ENCODE measurements around the gene BICDL1. TPM values are rescaled to one million over a fixed set of nuclear protein-coding genes. Genes with fewer than 3 reads are reported as not detected.
A peak's percentile ranks its signal among the peaks of the same experiment; 100 is the strongest.

Gene BICDL1
- total and polyA plus RNA-seq, 10 of the 15 experiments (the other 5 are each of a cell fraction or from before 2014, with no cell fraction given), result 0.72 to 12.3 (median 4.2) TPM

DNA sequence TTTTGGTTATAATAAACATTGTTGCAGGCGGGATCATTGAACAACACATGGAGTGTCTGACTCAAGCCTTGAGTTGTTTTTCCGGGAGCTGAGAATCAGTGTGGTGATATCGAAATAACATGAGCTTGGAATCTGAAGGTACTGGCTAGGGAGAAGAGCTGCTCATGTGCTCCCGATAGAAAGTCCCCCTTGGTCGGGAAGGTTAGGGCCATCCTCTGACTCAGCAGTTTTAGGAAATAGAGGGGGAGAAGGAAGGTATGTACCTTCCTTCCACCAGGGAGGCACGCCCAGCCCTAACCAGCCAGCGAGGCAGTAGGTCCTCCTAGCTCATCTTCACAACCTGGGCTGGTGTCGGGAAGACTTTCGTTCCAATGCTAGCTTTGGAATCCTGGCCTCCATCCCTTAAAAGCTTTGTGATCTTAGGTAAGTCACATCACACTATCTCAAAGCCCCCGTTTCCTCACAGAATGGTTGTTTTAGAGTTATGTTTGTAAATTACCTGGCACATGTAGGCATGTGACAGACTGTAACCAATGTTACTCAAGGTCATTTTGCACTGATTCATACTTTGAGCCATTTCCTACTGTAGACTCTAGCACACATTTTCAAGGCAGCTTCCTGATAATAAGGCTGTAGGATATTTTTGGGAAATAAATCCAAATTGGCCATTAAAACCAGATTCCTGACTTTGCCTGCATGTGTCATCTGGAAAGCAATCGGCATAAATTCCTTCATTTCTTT, 129.5 kb downstream of the BICDL1 start (continued):
- TF ChIP-seq, protein P1, sequence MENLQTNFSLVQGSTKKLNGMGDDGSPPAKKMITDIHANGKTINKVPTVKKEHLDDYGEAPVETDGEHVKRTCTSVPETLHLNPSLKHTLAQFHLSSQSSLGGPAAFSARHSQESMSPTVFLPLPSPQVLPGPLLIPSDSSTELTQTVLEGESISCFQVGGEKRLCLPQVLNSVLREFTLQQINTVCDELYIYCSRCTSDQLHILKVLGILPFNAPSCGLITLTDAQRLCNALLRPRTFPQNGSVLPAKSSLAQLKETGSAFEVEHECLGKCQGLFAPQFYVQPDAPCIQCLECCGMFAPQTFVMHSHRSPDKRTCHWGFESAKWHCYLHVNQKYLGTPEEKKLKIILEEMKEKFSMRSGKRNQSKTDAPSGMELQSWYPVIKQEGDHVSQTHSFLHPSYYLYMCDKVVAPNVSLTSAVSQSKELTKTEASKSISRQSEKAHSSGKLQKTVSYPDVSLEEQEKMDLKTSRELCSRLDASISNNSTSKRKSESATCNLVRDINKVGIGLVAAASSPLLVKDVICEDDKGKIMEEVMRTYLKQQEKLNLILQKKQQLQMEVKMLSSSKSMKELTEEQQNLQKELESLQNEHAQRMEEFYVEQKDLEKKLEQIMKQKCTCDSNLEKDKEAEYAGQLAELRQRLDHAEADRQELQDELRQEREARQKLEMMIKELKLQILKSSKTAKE (IDR thresholded peaks at IDR 0.05; ENCODE audit: low read depth, poor library complexity, severe bottlenecking), result no peak
- TF ChIP-seq BACH1 (IDR thresholded peaks at IDR 0.05; ENCODE audit: borderline replicate concordance) (peak; percentile 97), ZNF687 (IDR thresholded peaks at IDR 0.05) (peak; percentile 41; the same call in 1 of the 2 replicates), HCFC1 (IDR thresholded peaks at IDR 0.05; ENCODE audit: low read length) (no peak), ZNF24 (IDR thresholded peaks at IDR 0.05) (no peak), MXI1 (IDR thresholded peaks at IDR 0.05; ENCODE audit: low read depth, low read length) (no peak), ZNF274 (IDR thresholded peaks at IDR 0.05; ENCODE audit: insufficient read depth, insufficient read length) (no peak), RELA (IDR thresholded peaks at IDR 0.05; ENCODE audit: borderline replicate concordance, partially characterized antibody) (no peak), TARDBP (IDR thresholded peaks at IDR 0.05; ENCODE audit: borderline replicate concordance) (no peak)
